Erythroblast (primary cell): ENCODE results near the gene LETM1.

Experiments used
- GATA1 ChIP-seq: IDR thresholded peaks from 2 replicates; pipeline ENCODE4 v1.6.1; 2011; ENCODE audit warnings: low read depth, mild to moderate bottlenecking, control low read depth, low read length, moderate library complexity
- POLR2A ChIP-seq: IDR thresholded peaks from 2 replicates; pipeline ENCODE4 v1.6.1; 2011; ENCODE audit warnings: mild to moderate bottlenecking, low read length

- TF ChIP-seq POLR2A (no peak), GATA1 (no peak)
Observed at GRCh38 chr4:1783015-1783414, 72.9 kb downstream of the LETM1 start.
